Hypothalamus (tissue), 51 donors: Measurements from ENCODE around the gene TRPM4.
"Not testable (repeated sequence)": the region's sequence is repeated elsewhere in the genome, so short reads cannot be mapped to it uniquely, and the experiment has no call there.

ENCODE experiments used
- DNase-seq, 51 donors: peaks; one replicate each; lab custom pipeline; 2025; lab: John Stamatoyannopoulos, UW

TRPM4 gene

GRCh38 chr19:49222528-49222927 lies 64.9 kb downstream of the TRPM4 start:
- DNase-seq: no peak

- no peak for DNase-seq
These were observed 65.9 kb downstream of the TRPM4 start for GRCh38 chr19:49223472-49223871.

- DNase-seq: not testable (repeated sequence)
These were observed 66.8 kb downstream of the TRPM4 start for GRCh38 chr19:49224441-49224840.

- DNase-seq: peak in 7 of 51 donors; percentile 1 to 15 (median 4)
These were observed 67.3 kb downstream of the TRPM4 start for GRCh38 chr19:49224879-49225278.

- no peak for DNase-seq
These were observed 71.8 kb downstream of the TRPM4 start for GRCh38 chr19:49229416-49229815.

GRCh38 chr19:49231389-49231788 lies 73.8 kb downstream of the TRPM4 start:
- DNase-seq: no peak

GRCh38 chr19:49231804-49232203 lies 74.2 kb downstream of the TRPM4 start:
- no peak for DNase-seq

- DNase-seq: no peak
These were observed 75.6 kb downstream of the TRPM4 start for GRCh38 chr19:49233163-49233562.

- no peak for DNase-seq
These were observed 84.2 kb downstream of the TRPM4 start for GRCh38 chr19:49241769-49242168.

- DNase-seq: no peak
These were observed 85.5 kb downstream of the TRPM4 start for GRCh38 chr19:49243129-49243528.

GRCh38 chr19:49243726-49244125 lies 86.1 kb downstream of the TRPM4 start:
- no peak for DNase-seq

GRCh38 chr19:49244256-49244655 lies 86.7 kb downstream of the TRPM4 start:
- DNase-seq: no peak

GRCh38 chr19:49247676-49248075 lies 90.1 kb downstream of the TRPM4 start:
- DNase-seq: no peak

- DNase-seq: no peak
These were observed 92.3 kb downstream of the TRPM4 start for GRCh38 chr19:49249933-49250332.

GRCh38 chr19:49255674-49256073 lies 98.1 kb downstream of the TRPM4 start:
- peak in 2 of 51 donors; percentile 0 to 3 for DNase-seq

- no peak for DNase-seq
These were observed 99.1 kb downstream of the TRPM4 start for GRCh38 chr19:49256691-49257090.
